ENCODE measurements around the gene TUBB3. TPM values are rescaled to one million over a fixed set of nuclear protein-coding genes. Genes with fewer than 3 reads are reported as not detected.

The TUBB3 gene
- total RNA-seq (2021; ENCODE audit: unreplicated experiment) (205 TPM), Bru-seq, nascent RNA (percentile 45 among the genes with signal in this experiment), BruChase-seq, experiment 1, labeled RNA remaining after a 2-hour chase (percentile 46 among the genes with signal in this experiment), BruChase-seq, experiment 2, labeled RNA remaining after a 6-hour chase (percentile 51 among the genes with signal in this experiment)
- 463 TPM for polyA plus RNA-seq (2012; ENCODE audit: insufficient read length)
- long read RNA-seq, transcript TUBB3-206 (4 exons, 1,978 nt): minor isoform, 6 of 299 reads
- long read RNA-seq, transcript TUBB3-201 (4 exons, 1,769 nt): major isoform, 137 of 299 reads
- long read RNA-seq, partial matches to known transcripts: 10 of 299 reads
- long read RNA-seq, other reads (novel, unspliced or antisense): 146 of 299 reads

- no TSS peak for BruUV-seq (replicated peaks)
- intact Hi-C loops (cut with micrococcal nuclease; ENCODE audit: unreplicated experiment): no loop called here
Observed at GRCh38 chr16:89922884-89923639, at the start of gene TUBB3. TSS of gene TUBB3 (plus strand) at chr16:89923342. CDS start at chr16:89923402, 60 bp downstream.

DNA sequence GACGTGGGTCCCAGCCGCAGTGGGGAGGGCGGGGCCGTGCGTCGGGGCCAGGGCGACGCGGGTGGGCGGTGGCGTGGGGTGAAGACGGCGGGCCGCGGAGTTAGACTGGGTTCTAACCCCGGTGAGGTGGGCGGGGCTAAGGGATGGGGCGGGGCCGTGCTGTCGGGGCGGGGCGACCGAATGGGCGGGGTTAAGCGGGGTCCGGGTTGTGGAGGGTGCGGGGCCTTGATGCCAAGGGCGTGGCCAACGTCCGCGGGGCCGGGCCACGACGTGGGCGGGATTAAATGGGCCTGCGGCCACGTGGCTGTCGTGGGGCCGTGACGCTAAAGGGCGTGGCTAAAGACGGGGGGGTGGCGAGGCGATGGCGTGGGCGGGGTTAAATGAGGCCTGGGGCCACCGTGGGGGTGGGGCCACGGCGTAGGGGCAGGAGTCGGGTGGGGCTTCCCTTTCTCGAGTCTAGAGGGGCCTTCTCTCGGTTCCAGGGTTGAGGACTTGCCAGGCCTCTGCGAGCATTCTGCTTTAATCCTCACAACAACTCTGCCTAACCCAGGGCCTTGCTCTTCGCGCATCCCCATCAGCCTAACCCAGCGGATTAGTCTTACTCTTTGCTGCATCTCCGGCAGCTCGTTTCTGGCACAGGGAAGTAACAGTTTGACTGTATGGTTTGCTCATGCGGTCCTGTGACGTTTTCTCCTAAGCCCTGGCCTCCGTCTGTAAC is 49.0 kb upstream of the TUBB3 start:
- DNase-seq (ENCODE audit: low read depth, low spot score) (peak; percentile 46), ATAC-seq (peak; percentile 89)
- intact Hi-C loops (cut with micrococcal nuclease; ENCODE audit: unreplicated experiment) (no loop called here), in situ Hi-C loops (cut with HindIII; ENCODE audit: low pct_unique_long_range_greater_than_20kb, low sequenced_read_pairs) (no loop called here)
- peak overlapping the region; percentile 82 for H3K27ac ChIP-seq (ENCODE audit: low read length)
- H3K36me3 ChIP-seq (ENCODE audit: control insufficient read depth, insufficient read depth, low read length): peaks cover 9% of the 10 kb centered on the region
- H3K4me3 ChIP-seq (ENCODE audit: low read depth in 2 of 2, low read length in 2 of 2): peak overlapping the region; percentile 66 to 70
- H3K9me3 ChIP-seq (ENCODE audit: control insufficient read depth, insufficient read depth, low read depth, low read length): no peaks in the 10 kb centered on the region
- H3K4me1 ChIP-seq (ENCODE audit: control insufficient read depth, insufficient read depth, low read length): peaks cover 3% of the 10 kb centered on the region; the same call in 1 of the 2 replicates
- ChIA-PET CTCF (interaction anchor here (1.0 to 1.6 kb wide), 2 partner anchors 13 to 168 kb away, joined by 3 to 11 read pairs; no protein-coding TSS in a partner anchor), POLR2A (interaction anchor here (0.6 to 0.7 kb wide), 2 partner anchors 84 to 1009 kb away, joined by 8 to 10 read pairs; no protein-coding TSS in a partner anchor)
- TF ChIP-seq, protein P1, sequence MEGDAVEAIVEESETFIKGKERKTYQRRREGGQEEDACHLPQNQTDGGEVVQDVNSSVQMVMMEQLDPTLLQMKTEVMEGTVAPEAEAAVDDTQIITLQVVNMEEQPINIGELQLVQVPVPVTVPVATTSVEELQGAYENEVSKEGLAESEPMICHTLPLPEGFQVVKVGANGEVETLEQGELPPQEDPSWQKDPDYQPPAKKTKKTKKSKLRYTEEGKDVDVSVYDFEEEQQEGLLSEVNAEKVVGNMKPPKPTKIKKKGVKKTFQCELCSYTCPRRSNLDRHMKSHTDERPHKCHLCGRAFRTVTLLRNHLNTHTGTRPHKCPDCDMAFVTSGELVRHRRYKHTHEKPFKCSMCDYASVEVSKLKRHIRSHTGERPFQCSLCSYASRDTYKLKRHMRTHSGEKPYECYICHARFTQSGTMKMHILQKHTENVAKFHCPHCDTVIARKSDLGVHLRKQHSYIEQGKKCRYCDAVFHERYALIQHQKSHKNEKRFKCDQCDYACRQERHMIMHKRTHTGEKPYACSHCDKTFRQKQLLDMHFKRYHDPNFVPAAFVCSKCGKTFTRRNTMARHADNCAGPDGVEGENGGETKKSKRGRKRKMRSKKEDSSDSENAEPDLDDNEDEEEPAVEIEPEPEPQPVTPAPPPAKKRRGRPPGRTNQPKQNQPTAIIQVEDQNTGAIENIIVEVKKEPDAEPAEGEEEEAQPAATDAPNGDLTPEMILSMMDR (IDR thresholded peaks at IDR 0.05): no peak
- TF ChIP-seq POLR2AphosphoS5 (IDR thresholded peaks at IDR 0.05; ENCODE audit: low read depth, low read length) (no peak), SIN3A (IDR thresholded peaks at IDR 0.05; ENCODE audit: borderline replicate concordance, insufficient read depth, low read depth, low read length) (no peak), TCF7L2 (IDR thresholded peaks at IDR 0.05; ENCODE audit: low read depth, low read length) (no peak)
- TF ChIP-seq, protein P2, sequence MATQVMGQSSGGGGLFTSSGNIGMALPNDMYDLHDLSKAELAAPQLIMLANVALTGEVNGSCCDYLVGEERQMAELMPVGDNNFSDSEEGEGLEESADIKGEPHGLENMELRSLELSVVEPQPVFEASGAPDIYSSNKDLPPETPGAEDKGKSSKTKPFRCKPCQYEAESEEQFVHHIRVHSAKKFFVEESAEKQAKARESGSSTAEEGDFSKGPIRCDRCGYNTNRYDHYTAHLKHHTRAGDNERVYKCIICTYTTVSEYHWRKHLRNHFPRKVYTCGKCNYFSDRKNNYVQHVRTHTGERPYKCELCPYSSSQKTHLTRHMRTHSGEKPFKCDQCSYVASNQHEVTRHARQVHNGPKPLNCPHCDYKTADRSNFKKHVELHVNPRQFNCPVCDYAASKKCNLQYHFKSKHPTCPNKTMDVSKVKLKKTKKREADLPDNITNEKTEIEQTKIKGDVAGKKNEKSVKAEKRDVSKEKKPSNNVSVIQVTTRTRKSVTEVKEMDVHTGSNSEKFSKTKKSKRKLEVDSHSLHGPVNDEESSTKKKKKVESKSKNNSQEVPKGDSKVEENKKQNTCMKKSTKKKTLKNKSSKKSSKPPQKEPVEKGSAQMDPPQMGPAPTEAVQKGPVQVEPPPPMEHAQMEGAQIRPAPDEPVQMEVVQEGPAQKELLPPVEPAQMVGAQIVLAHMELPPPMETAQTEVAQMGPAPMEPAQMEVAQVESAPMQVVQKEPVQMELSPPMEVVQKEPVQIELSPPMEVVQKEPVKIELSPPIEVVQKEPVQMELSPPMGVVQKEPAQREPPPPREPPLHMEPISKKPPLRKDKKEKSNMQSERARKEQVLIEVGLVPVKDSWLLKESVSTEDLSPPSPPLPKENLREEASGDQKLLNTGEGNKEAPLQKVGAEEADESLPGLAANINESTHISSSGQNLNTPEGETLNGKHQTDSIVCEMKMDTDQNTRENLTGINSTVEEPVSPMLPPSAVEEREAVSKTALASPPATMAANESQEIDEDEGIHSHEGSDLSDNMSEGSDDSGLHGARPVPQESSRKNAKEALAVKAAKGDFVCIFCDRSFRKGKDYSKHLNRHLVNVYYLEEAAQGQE (IDR thresholded peaks at IDR 0.05; ENCODE audit: insufficient read depth in 1 of 2, low read depth in 2 of 2, low read length in 1 of 2): no peak
- no TSS peak for BruUV-seq (replicated peaks)
- H3K27me3 ChIP-seq (ENCODE audit: control insufficient read depth, insufficient read depth, low read length): no peaks in the 10 kb centered on the region

More at GRCh38 chr16:89922884-89923639, at the start of gene TUBB3:
- Histone ChIP-seq H3K27me3 (ENCODE audit: control insufficient read depth, insufficient read depth, low read length) (no peaks in the 10 kb centered on the region), H3K9me3 (ENCODE audit: control insufficient read depth, insufficient read depth, low read depth, low read length) (no peaks in the 10 kb centered on the region), H3K4me1 (ENCODE audit: control insufficient read depth, insufficient read depth, low read length) (peaks cover 14% of the 10 kb centered on the region), H3K36me3 (ENCODE audit: control insufficient read depth, insufficient read depth, low read length) (peaks cover 3% of the 10 kb centered on the region; the same call in 1 of the 2 replicates), H3K4me3 (ENCODE audit: low read depth in 2 of 2, low read length in 2 of 2) (peak within 1 kb of the TSS; percentile 66 to 75), H3K27ac (ENCODE audit: low read length) (peak within 1 kb of the TSS; percentile 91)
- ChIA-PET POLR2A (interaction anchor here (0.5 to 1.0 kb wide), 3 partner anchors 39 to 50 kb away, joined by 3 to 8 read pairs (median 4); partner anchors contain the start of gene TCF25), CTCF (no interaction called here)
- DNase-seq (ENCODE audit: low read depth, low spot score): no peak
- TF ChIP-seq POLR2AphosphoS5 (IDR thresholded peaks at IDR 0.05; ENCODE audit: low read depth, low read length) (peak; percentile 93), TCF7L2 (IDR thresholded peaks at IDR 0.05; ENCODE audit: low read depth, low read length) (0 out of 2 replicates have a peak, but pooled peaks have one; percentile 44), SIN3A (IDR thresholded peaks at IDR 0.05; ENCODE audit: borderline replicate concordance, insufficient read depth, low read depth, low read length) (peak; percentile 89; the same call in 1 of the 2 replicates)
- TF ChIP-seq, protein P1 (IDR thresholded peaks at IDR 0.05): no peak
- TF ChIP-seq, protein P2 (IDR thresholded peaks at IDR 0.05; ENCODE audit: insufficient read depth in 1 of 2, low read depth in 2 of 2, low read length in 1 of 2): no peak
- in situ Hi-C loops (cut with HindIII; ENCODE audit: low pct_unique_long_range_greater_than_20kb, low sequenced_read_pairs): no loop called here
- ATAC-seq: peak; percentile 61
